HCT116 (cell line): ENCODE results near the gene TAF11L3. TPM values are rescaled to one million over a fixed set of nuclear protein-coding genes. Genes with fewer than 3 reads are reported as not detected.
"Not testable (repeated sequence)": the region's sequence is repeated elsewhere in the genome, so short reads cannot be mapped to it uniquely, and the experiment has no call there.

Experiments used
- ATAC-seq: fragments of 200-7000 bp; cut with Tn5 transposase; 2 replicates; pipeline ENCODE4 v1.9.1; 2020; ENCODE audit warnings: mild to moderate bottlenecking, moderate library complexity
- Bru-seq: library from RNA; stranded (reverse); fragments of 400-500 nt; gene quantifications from one replicate; lab custom pipeline; 2021; lab: Mats Ljungman, UMichigan
- BruChase-seq, 2 experiments: library from RNA; stranded (reverse); fragments of 400-500 nt; gene quantifications; one replicate each; lab custom pipeline; 2021; lab: Mats Ljungman, UMichigan
- BruUV-seq: library from RNA; stranded (reverse); fragments of 400-500 nt; replicated peaks from 2 replicates; lab custom pipeline; 2021; lab: Mats Ljungman, UMichigan
- CTCF ChIA-PET: fragments of 300-600 bp; sonication (Branson Sonifier 250); formaldehyde crosslinking; loops from one replicate; lab custom pipeline; 2021; ENCODE audit warnings: antibody characterized with exemption; lab: Charles Lee
- POLR2A ChIA-PET: fragments of 300-600, 350-600 bp; sonication (Branson Sonifier 250); formaldehyde crosslinking; loops from one replicate; lab custom pipeline; 2021; ENCODE audit warnings: antibody characterized with exemption; lab: Charles Lee
- RAD21 ChIA-PET, 2 experiments: fragments of 300-600 bp; sonication (Branson Sonifier 250); formaldehyde crosslinking; loops; one replicate each; lab custom pipeline; 2023; ENCODE audit warnings: low total read pairs in 2 of 2; ENCODE audit not compliant: uncharacterized antibody in 2 of 2, unreplicated experiment in 2 of 2, low non-redundant PET in 1 of 2; lab: Charles Lee
- DNase-seq: peaks from one replicate; pipeline ENCODE4 v3.0.0-alpha.2; 2010; ENCODE audit warnings: low read depth, low spot score
- H2AFZ ChIP-seq: fragments of 200-600 bp; shearing (Covaris generic), sonication (generic); 2 replicates; pipeline ENCODE4 v1.6.1; 2017; ENCODE audit warnings: low read depth, mixed run types, mixed read lengths, antibody characterized with exemption, low read length; ENCODE audit not compliant: poor library complexity, severe bottlenecking
- H3K27ac ChIP-seq: 2 replicates; pipeline ENCODE4 v1.5.1; 2012; ENCODE audit warnings: low read depth, low read length
- H3K27me3 ChIP-seq: fragments of 200-600 bp; sonication (generic); 2 replicates; pipeline ENCODE4 v1.6.1; 2016; ENCODE audit warnings: mixed run types, low read length, mixed read lengths; ENCODE audit not compliant: insufficient read depth
- H3K36me3 ChIP-seq, 2 experiments: fragments of 200-500 bp in 1 of 2; fragments of 200-600 bp in 1 of 2; sonication (Bioruptor generic) in 1 of 2; sonication (generic) in 1 of 2; 2 replicates each; pipeline versions ENCODE4 v1.5.1 to v1.6.1; 2014 to 2016; ENCODE audit warnings: low read length in 2 of 2, inconsistent platforms in 1 of 2, mixed read lengths in 1 of 2, mixed run types in 1 of 2; ENCODE audit not compliant: insufficient read depth in 2 of 2, control insufficient read depth in 1 of 2
- H3K4me1 ChIP-seq, 2 experiments: fragments of 200-600 bp in 1 of 2; sonication (generic) in 1 of 2; 2 replicates each; pipeline versions ENCODE4 v1.5.1 to v1.6.1; 2012 to 2017; ENCODE audit warnings: low read length in 2 of 2, inconsistent platforms in 1 of 2, mild to moderate bottlenecking in 1 of 2, mixed read lengths in 1 of 2, mixed run types in 1 of 2, moderate library complexity in 1 of 2; ENCODE audit not compliant: insufficient read depth in 2 of 2, control insufficient read depth in 1 of 2
- H3K4me2 ChIP-seq: fragments of 200-600 bp; sonication (generic); 2 replicates; pipeline ENCODE4 v1.6.1; 2017; ENCODE audit warnings: mixed run types, low read length, mixed read lengths
- H3K4me3 ChIP-seq, 2 experiments: fragments of 200-600 bp in 1 of 2; sonication (generic) in 1 of 2; replicated peaks in 1 of 2; 2 replicates each; pipeline ENCODE4 v1.5.1; 2011 to 2016; ENCODE audit warnings: low read length in 2 of 2, control low read depth in 1 of 2, low read depth in 1 of 2, mild to moderate bottlenecking in 1 of 2, mixed read lengths in 1 of 2, mixed run types in 1 of 2
- H3K79me2 ChIP-seq: fragments of 200-600 bp; sonication (generic); 2 replicates; pipeline ENCODE4 v1.6.1; 2017; ENCODE audit warnings: mild to moderate bottlenecking, mixed run types, low read length, moderate library complexity, mixed read lengths; ENCODE audit not compliant: insufficient read depth
- H3K9ac ChIP-seq: fragments of 200-600 bp; sonication (generic); 2 replicates; pipeline ENCODE4 v1.6.1; 2016; ENCODE audit warnings: low read length, mixed read lengths
- H3K9me2 ChIP-seq: fragments of 200-600 bp; sonication (generic), shearing (Covaris generic); 2 replicates; pipeline ENCODE4 v1.6.1; 2017; ENCODE audit warnings: mixed run types, mild to moderate bottlenecking, moderate library complexity; ENCODE audit not compliant: insufficient read depth
- H3K9me3 ChIP-seq, 2 experiments: fragments of 200-500 bp in 1 of 2; fragments of 200-600 bp in 1 of 2; sonication (Bioruptor generic) in 1 of 2; sonication (generic) in 1 of 2; 2 replicates each; pipeline ENCODE4 v1.6.1; 2014 to 2017; ENCODE audit warnings: low read length in 2 of 2, mixed read lengths in 2 of 2, inconsistent platforms in 1 of 2, low read depth in 1 of 2, mild to moderate bottlenecking in 1 of 2, mixed run types in 1 of 2, moderate library complexity in 1 of 2; ENCODE audit not compliant: control insufficient read depth in 1 of 2, insufficient read depth in 1 of 2
- H4K20me1 ChIP-seq: fragments of 200-600 bp; sonication (generic), shearing (Covaris generic); 2 replicates; pipeline ENCODE4 v1.6.1; 2017; ENCODE audit warnings: mixed run types, mild to moderate bottlenecking, moderate library complexity; ENCODE audit not compliant: insufficient read depth
- ATF3 ChIP-seq: IDR thresholded peaks from 2 replicates; pipeline ENCODE4 v1.6.1; 2012
- CBX3 ChIP-seq: IDR thresholded peaks from 2 replicates; pipeline ENCODE4 v1.6.1; 2012; ENCODE audit warnings: low read depth
- CEBPB ChIP-seq: IDR thresholded peaks from 2 replicates; pipeline ENCODE4 v1.6.1; 2012; ENCODE audit warnings: low read depth
- CTCF ChIP-seq, 3 experiments: fragments of 200-600 bp in 1 of 3; sonication (generic) in 1 of 3; IDR thresholded peaks in 2 of 3; conservative IDR thresholded peaks in 1 of 3; 2 replicates each; pipeline ENCODE4 v1.5.1; 2012 to 2017; ENCODE audit warnings: low read depth in 2 of 3, low read length in 2 of 3, antibody characterized with exemption in 1 of 3, borderline replicate concordance in 1 of 3, control low read depth in 1 of 3, mild to moderate bottlenecking in 1 of 3, mixed read lengths in 1 of 3, mixed run types in 1 of 3, moderate library complexity in 1 of 3; ENCODE audit not compliant: insufficient read depth in 1 of 3
- EGR1 ChIP-seq: IDR thresholded peaks from 2 replicates; pipeline ENCODE4 v1.6.1; 2012; ENCODE audit warnings: low read depth
- FOSL1 ChIP-seq: IDR thresholded peaks from 2 replicates; pipeline ENCODE4 v1.6.1; 2012; ENCODE audit warnings: low read depth
- JUND ChIP-seq: IDR thresholded peaks from 2 replicates; pipeline ENCODE4 v1.6.1; 2012
- MAX ChIP-seq: IDR thresholded peaks from 2 replicates; pipeline ENCODE4 v1.6.1; 2012
- POLR2AphosphoS5 ChIP-seq: IDR thresholded peaks from 2 replicates; pipeline ENCODE4 v1.6.1; 2011; ENCODE audit warnings: mild to moderate bottlenecking, low read depth, low read length, moderate library complexity
- RAD21 ChIP-seq: IDR thresholded peaks from 2 replicates; pipeline ENCODE4 v1.6.1; 2012; ENCODE audit warnings: low read depth, mild to moderate bottlenecking
- REST ChIP-seq: IDR thresholded peaks from 2 replicates; pipeline ENCODE4 v1.6.1; 2012; ENCODE audit warnings: low read depth
- SIN3A ChIP-seq: IDR thresholded peaks from 2 replicates; pipeline ENCODE4 v1.6.1; 2012; ENCODE audit warnings: low read depth
- SP1 ChIP-seq: IDR thresholded peaks from 2 replicates; pipeline ENCODE4 v1.6.1; 2012; ENCODE audit warnings: low read depth
- SRF ChIP-seq: IDR thresholded peaks from 2 replicates; pipeline ENCODE4 v1.6.1; 2012; ENCODE audit warnings: low read depth
- TCF7L2 ChIP-seq: IDR thresholded peaks from 2 replicates; pipeline ENCODE4 v1.7.0; 2011; ENCODE audit warnings: borderline replicate concordance, inconsistent platforms; ENCODE audit not compliant: insufficient read depth, insufficient read length; ENCODE audit errors: extremely low read depth
- ZNF274 ChIP-seq: fragments of 200-500 bp; sonication (Bioruptor generic); IDR thresholded peaks from 2 replicates; pipeline ENCODE4 v1.6.1; 2014; ENCODE audit warnings: mild to moderate bottlenecking, low read depth, low read length, inconsistent platforms
- intact Hi-C: fragments of 100-400 bp; cut with micrococcal nuclease; formaldehyde crosslinking; loops from 2 replicates; pipeline ENCODE4 v1.10.0; 2022
- long read RNA-seq: library from polyadenylated mRNA; unstranded; transcript quantifications from one replicate; pipeline ENCODE4 v2.0.0, GENCODE V29; 2021; ENCODE audit not compliant: unreplicated experiment
- polyA plus RNA-seq: library from polyadenylated mRNA; unstranded; fragments of >200 nt; gene quantifications from 2 replicates; pipeline ENCODE4 v1.2.1, GENCODE V29; 2012; ENCODE audit warnings: missing spikeins
- total RNA-seq: library from RNA; stranded (reverse); gene quantifications from one replicate; pipeline ENCODE4 v1.2.1, GENCODE V29; 2021; ENCODE audit not compliant: unreplicated experiment

Gene TAF11L3
- total RNA-seq: not detected
- polyA plus RNA-seq: not detected in 2 replicates
- Bru-seq, nascent RNA: not detected
- not detected for BruChase-seq, experiment 1, labeled RNA remaining after a 6-hour chase
- not detected for BruChase-seq, experiment 2, labeled RNA remaining after a 2-hour chase
- long read RNA-seq: 0 reads

GRCh38 chr5:17518067-17518466, at the start of gene TAF11L3:
TSS of gene TAF11L3 (plus strand) at chr5:17518367.
- BruUV-seq, CTCF ChIA-PET, H3K4me2 ChIP-seq, DNase-seq, H3K9me2 ChIP-seq, POLR2A ChIA-PET, H3K9ac ChIP-seq, H2AFZ ChIP-seq, H3K27ac ChIP-seq, RAD21 ChIA-PET, ATAC-seq, intact Hi-C loops, H3K4me3 ChIP-seq, H3K36me3 ChIP-seq, H3K27me3 ChIP-seq, H3K9me3 ChIP-seq, H4K20me1 ChIP-seq, H3K79me2 ChIP-seq, H3K4me1 ChIP-seq: not testable (repeated sequence)

GRCh38 chr5:17470064-17470463, 48.1 kb upstream of the TAF11L3 start:
- H3K9me2 ChIP-seq: no peaks in the 10 kb centered on the region
- DNase-seq (no peak), ATAC-seq (no peak)
- peaks cover 0 to 5% of the 10 kb centered on the region in 2 experiments; a peak in 1 of 4 replicates for H3K9me3 ChIP-seq
- H3K27ac ChIP-seq: no peak overlapping the region
- H3K27me3 ChIP-seq: no peaks in the 10 kb centered on the region
- no peak overlapping the region for H3K4me3 ChIP-seq
- POLR2A ChIA-PET: no interaction called here
- no peak overlapping the region for H3K9ac ChIP-seq
- no peaks in the 10 kb centered on the region for H3K79me2 ChIP-seq
- RAD21 ChIA-PET: no interaction called here
- intact Hi-C loops: no loop called here
- no peaks in the 10 kb centered on the region for H4K20me1 ChIP-seq
- H3K36me3 ChIP-seq: no peaks in the 10 kb centered on the region
- no peaks in the 10 kb centered on the region for H3K4me1 ChIP-seq
- H2AFZ ChIP-seq: no peak overlapping the region
- CTCF ChIA-PET: no interaction called here
- H3K4me2 ChIP-seq: no peak overlapping the region
- no TSS peak for BruUV-seq
- TF ChIP-seq SP1 (no peak), MAX (no peak), FOSL1 (no peak), ZNF274 (no peak), TCF7L2 (no peak), EGR1 (no peak), CTCF (IDR thresholded peaks at IDR 0.05 in 2 of 3, conservative IDR thresholded peaks at IDR 0.05 in 1 of 3; ENCODE audit: borderline replicate concordance in 1 of 3, insufficient read depth in 1 of 3, low read depth in 2 of 3, low read length in 2 of 3) (no peak), RAD21 (no peak), SIN3A (no peak), ATF3 (no peak), POLR2AphosphoS5 (no peak), CEBPB (no peak), SRF (no peak), CBX3 (no peak), REST (no peak), JUND (no peak)
